Thyroid gland (tissue), 4 donors: ENCODE data around the gene LRP8. TPM values are rescaled to one million over a fixed set of nuclear protein-coding genes. Genes with fewer than 3 reads are reported as not detected.

Experiments
- DNase-seq, 2 donors: peaks; one replicate each; pipeline ENCODE4 v3.0.0-alpha.2; 2019
- H3K27ac ChIP-seq, 3 donors: fragments of 200-600 bp; sonication (generic); 1 replicate in 2 of 3; 2 replicates in 1 of 3; pipeline ENCODE4 v1.5.1; 2016 to 2019; ENCODE audit warnings: mild to moderate bottlenecking in 1 of 3, moderate library complexity in 1 of 3
- H3K27me3 ChIP-seq: fragments of 200-600 bp; sonication (generic); one replicate; pipeline ENCODE4 v1.5.1; 2019
- H3K36me3 ChIP-seq, 2 donors: fragments of 200-600 bp; sonication (generic); one replicate each; pipeline ENCODE4 v1.5.1; 2016 to 2019
- H3K4me1 ChIP-seq, 2 donors: fragments of 200-600 bp; sonication (generic); one replicate each; pipeline ENCODE4 v1.5.1; 2017 to 2019
- H3K4me3 ChIP-seq, 3 donors: fragments of 200-600 bp; sonication (generic); replicated peaks in 1 of 3; 1 replicate in 2 of 3; 2 replicates in 1 of 3; pipeline ENCODE4 v1.5.1; 2016; ENCODE audit warnings: mild to moderate bottlenecking in 1 of 3
- H3K9me3 ChIP-seq: fragments of 200-600 bp; sonication (generic); one replicate; pipeline ENCODE4 v1.5.1; 2017
- CTCF ChIP-seq, 6 experiments: fragments of 200-600 bp in 3 of 6; fragments of 450-650 bp in 3 of 6; sonication (generic) in 3 of 6; IDR thresholded peaks; one replicate each; pipeline ENCODE4 v1.5.1; 2016 to 2019; ENCODE audit warnings: antibody characterized with exemption in 6 of 6, mild to moderate bottlenecking in 2 of 6, inconsistent platforms in 1 of 6, moderate library complexity in 1 of 6
- POLR2A ChIP-seq, 2 donors: fragments of 450-650 bp; IDR thresholded peaks; one replicate each; pipeline ENCODE4 v1.6.1; 2017; ENCODE audit warnings: antibody characterized with exemption in 2 of 2, mild to moderate bottlenecking in 2 of 2, moderate library complexity in 1 of 2
- WGBS, 2 donors: methylation state at CpG; one replicate each; pipeline ENCODE4 v1.1.5; 2017; 5-methylcytosine and 5-hydroxymethylcytosine counted together
- intact Hi-C: fragments of 100-400 bp; cut with DNase I; formaldehyde crosslinking; loops from one replicate; pipeline ENCODE4 v1.15.1; 2023
- total RNA-seq, 4 donors: library from RNA; depleted of rRNA; stranded (reverse); fragments of >200 nt; gene quantifications; one replicate each; pipeline ENCODE4 v1.2.3, GENCODE V29; 2016

LRP8 gene
- total RNA-seq, 4 donors from 2014 or later, result 92.8 to 200 (median 143) TPM

GRCh38 chr1:53313556-53313955 lies 14.3 kb downstream of the LRP8 start:
- Histone ChIP-seq H3K27me3 (no peaks in the 10 kb centered on the region), H3K27ac (no peak overlapping the region), H3K4me3 (no peak overlapping the region), H3K4me1 (peaks cover 3 to 37% of the 10 kb centered on the region in 2 donors), H3K36me3 (no peaks in the 10 kb centered on the region), H3K9me3 (no peaks in the 10 kb centered on the region)
- intact Hi-C loops, result no loop called here
- no peak for DNase-seq
- no peak for TF ChIP-seq POLR2A (IDR thresholded peaks at IDR 0.05)
- no peak for TF ChIP-seq CTCF (IDR thresholded peaks at IDR 0.05)
- WGBS, 2 donors, result 95 to 97% methylated on average over 5 of the region's 5 CpGs

GRCh38 chr1:53311702-53312305 lies 16.1 kb downstream of the LRP8 start:
- TF ChIP-seq POLR2A (IDR thresholded peaks at IDR 0.05) (no peak), CTCF (IDR thresholded peaks at IDR 0.05) (no peak)
- H3K9me3 ChIP-seq, result no peaks in the 10 kb centered on the region
- peaks cover 6 to 40% of the 10 kb centered on the region in 2 donors for H3K4me1 ChIP-seq
- no peaks in the 10 kb centered on the region for H3K27me3 ChIP-seq
- H3K4me3 ChIP-seq, result no peak overlapping the region
- no peak for DNase-seq
- H3K36me3 ChIP-seq, result no peaks in the 10 kb centered on the region
- 82 to 92% methylated on average over 11 of the region's 11 CpGs for WGBS, 2 donors
- H3K27ac ChIP-seq, result no peak overlapping the region
- intact Hi-C loops, result no loop called here

GRCh38 chr1:53310847-53311681 lies 16.8 kb downstream of the LRP8 start:
- 86 to 87% methylated on average over 13 to 15 of the region's 15 CpGs for WGBS, 2 donors
- TF ChIP-seq CTCF (IDR thresholded peaks at IDR 0.05) (no peak), POLR2A (IDR thresholded peaks at IDR 0.05) (no peak)
- intact Hi-C loops, result no loop called here
- no peak overlapping the region for H3K27ac ChIP-seq
- no peaks in the 10 kb centered on the region for H3K36me3 ChIP-seq
- no peaks in the 10 kb centered on the region for H3K27me3 ChIP-seq
- H3K4me3 ChIP-seq, result no peak overlapping the region
- H3K4me1 ChIP-seq, result peaks cover 11 to 40% of the 10 kb centered on the region in 2 donors
- DNase-seq, result no peak
- H3K9me3 ChIP-seq, result no peaks in the 10 kb centered on the region

- Histone ChIP-seq H3K36me3 (no peaks in the 10 kb centered on the region), H3K27me3 (no peaks in the 10 kb centered on the region), H3K27ac (no peak overlapping the region), H3K4me3 (no peak overlapping the region), H3K4me1 (peaks cover 23 to 42% of the 10 kb centered on the region in 2 donors), H3K9me3 (no peaks in the 10 kb centered on the region)
- DNase-seq, result no peak
- intact Hi-C loops, result no loop called here
- TF ChIP-seq CTCF (IDR thresholded peaks at IDR 0.05) (no peak), POLR2A (IDR thresholded peaks at IDR 0.05) (no peak)
- WGBS, 2 donors, result 92 to 94% methylated on average over 10 to 11 of the region's 11 CpGs
These were observed 18.1 kb downstream of the LRP8 start for GRCh38 chr1:53309802-53310201.

GRCh38 chr1:53308506-53308905 lies 19.4 kb downstream of the LRP8 start:
- no peak overlapping the region for H3K27ac ChIP-seq
- DNase-seq, result no peak
- peaks cover 35 to 52% of the 10 kb centered on the region in 2 donors for H3K4me1 ChIP-seq
- no peaks in the 10 kb centered on the region for H3K36me3 ChIP-seq
- no peaks in the 10 kb centered on the region for H3K9me3 ChIP-seq
- no peaks in the 10 kb centered on the region for H3K27me3 ChIP-seq
- H3K4me3 ChIP-seq, result no peak overlapping the region
- intact Hi-C loops, result no loop called here
- 76 to 81% methylated on average over 8 of the region's 8 CpGs for WGBS, 2 donors
- TF ChIP-seq CTCF (IDR thresholded peaks at IDR 0.05) (no peak), POLR2A (IDR thresholded peaks at IDR 0.05) (no peak)
